Midbrain (tissue), 1 donor: Measurements from ENCODE around the gene ITLN2.
"Not testable (repeated sequence)": the region's sequence is repeated elsewhere in the genome, so short reads cannot be mapped to it uniquely, and the experiment has no call there.

ENCODE experiments used
- DNase-seq: peaks from one replicate; lab custom pipeline; 2025; lab: John Stamatoyannopoulos, UW

ITLN2 gene

GRCh38 chr1:160953030-160953429, 1.6 kb downstream of the ITLN2 start:
- no peak for DNase-seq

DNA sequence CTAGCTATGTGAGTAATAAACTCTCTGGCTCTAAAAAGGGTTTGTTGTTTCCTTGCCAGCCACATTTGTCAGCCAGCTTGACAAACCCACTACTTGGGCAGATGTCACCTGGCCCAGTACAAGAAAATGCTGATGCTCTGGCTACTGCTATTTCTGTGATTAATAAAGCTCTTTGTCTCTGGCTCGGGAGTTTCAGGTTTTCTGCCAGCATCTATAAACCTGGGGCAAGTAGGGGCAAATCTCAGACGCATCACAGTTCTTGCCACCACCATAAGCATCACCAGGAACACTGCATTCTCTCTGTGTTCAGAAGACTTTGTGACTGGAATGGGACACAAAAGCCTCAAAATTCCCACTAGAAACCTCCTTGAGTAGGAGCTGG, 2.5 kb downstream of the ITLN2 start:
- DNase-seq: no peak

GRCh38 chr1:160951443-160952128, 3.0 kb downstream of the ITLN2 start:
- DNase-seq: peak; percentile 36

DNA sequence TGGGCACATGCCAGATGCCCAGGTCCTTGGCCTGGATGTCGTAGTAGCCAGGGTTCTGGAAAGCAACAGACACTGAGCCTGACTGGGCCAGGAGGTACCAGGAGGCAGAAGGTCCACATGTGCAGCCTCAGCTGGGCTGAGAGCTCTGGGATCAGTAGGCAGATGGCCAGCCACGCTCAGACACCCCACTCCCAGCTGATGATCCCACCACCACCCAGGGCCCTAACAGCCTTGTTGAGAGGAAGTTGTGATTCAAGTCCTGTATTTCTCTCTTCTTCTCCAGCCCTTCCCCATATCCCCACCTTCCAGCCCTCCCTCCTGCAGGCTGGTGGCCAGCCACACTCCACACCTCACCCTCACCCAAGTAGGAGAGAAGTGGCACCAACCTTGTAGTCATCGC, 4.0 kb downstream of the ITLN2 start:
- DNase-seq: no peak

- DNase-seq: no peak
Observed at GRCh38 chr1:160949881-160950280, 4.7 kb downstream of the ITLN2 start.

GRCh38 chr1:160949216-160949880, 5.3 kb downstream of the ITLN2 start:
- not testable (repeated sequence) for DNase-seq

DNA sequence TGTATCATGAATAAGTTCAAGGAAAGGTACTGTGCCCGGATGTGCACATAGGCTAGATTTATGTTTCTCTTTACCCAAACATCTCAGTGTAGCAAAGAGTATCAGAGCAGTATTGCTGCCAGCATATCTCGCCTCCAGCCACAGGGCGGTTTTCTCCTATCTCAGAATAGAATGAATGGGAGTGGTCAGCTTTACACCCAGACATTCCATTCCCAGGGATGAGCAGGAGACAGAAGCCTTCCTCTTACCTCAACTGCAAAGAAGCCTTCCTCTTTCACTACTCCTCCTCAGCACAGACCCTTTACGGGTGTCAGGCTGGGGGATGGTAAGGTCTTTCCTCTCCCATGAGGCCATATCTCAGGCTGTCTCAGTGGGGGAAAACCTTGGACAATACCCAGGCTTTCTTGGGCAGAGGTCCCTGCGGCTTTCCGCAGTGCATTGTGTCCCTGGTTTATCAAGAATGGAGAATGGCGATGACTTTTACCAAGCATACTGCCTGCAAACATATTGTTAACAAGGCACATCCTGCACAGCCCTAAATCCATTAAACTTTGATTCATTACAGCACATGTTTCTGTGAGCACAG, 7.3 kb downstream of the ITLN2 start:
- not testable (repeated sequence) for DNase-seq

DNA sequence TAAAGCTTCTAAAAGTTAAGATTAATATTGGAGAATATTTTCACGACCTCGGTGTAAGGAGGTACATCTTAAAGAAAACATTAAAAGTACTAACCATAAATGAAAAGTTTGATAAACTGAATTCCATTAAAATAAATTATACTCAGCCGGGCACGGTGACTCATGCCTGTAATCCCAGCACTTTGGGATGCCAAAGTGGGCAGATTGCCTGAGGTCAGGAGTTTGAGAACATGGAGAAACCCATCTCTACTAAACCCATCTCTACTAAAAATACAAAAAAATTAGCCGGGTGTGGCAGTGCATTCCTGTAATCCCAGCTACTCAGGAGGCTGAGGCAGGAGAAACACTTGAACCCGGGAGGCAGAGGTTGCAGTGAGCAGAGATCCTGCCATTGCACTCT, 8.7 kb downstream of the ITLN2 start:
- DNase-seq: not testable (repeated sequence)

- DNase-seq: no peak
Observed at GRCh38 chr1:160945079-160945478, 9.5 kb downstream of the ITLN2 start.

- no peak for DNase-seq
Observed at GRCh38 chr1:160942926-160943325, 11.7 kb downstream of the ITLN2 start.

GRCh38 chr1:160936666-160937065, 17.9 kb downstream of the ITLN2 start:
- not testable (repeated sequence) for DNase-seq

GRCh38 chr1:160935527-160936258, 18.9 kb downstream of the ITLN2 start:
- no peak for DNase-seq

DNA sequence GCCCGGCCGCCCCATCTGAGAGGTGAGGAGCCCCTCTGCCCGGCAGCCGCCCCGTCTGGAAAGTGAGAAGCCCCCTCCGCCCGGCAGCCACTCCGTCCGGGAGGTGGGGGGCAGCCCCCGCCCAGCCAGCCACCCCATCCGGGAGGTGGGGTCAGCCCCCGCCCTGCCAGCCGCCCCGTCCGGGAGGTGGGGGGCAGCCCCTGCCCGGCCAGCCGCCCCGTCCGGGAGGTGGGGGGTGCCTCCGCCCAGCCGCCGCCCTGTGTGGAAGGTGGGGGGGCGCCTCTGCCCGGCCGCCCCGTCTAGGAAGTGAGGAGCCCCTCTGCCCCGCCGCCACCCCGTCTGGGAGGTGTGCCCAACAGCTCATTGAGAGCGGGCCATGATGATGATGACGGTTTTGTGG, 21.3 kb downstream of the ITLN2 start:
- DNase-seq: not testable (repeated sequence)

DNA sequence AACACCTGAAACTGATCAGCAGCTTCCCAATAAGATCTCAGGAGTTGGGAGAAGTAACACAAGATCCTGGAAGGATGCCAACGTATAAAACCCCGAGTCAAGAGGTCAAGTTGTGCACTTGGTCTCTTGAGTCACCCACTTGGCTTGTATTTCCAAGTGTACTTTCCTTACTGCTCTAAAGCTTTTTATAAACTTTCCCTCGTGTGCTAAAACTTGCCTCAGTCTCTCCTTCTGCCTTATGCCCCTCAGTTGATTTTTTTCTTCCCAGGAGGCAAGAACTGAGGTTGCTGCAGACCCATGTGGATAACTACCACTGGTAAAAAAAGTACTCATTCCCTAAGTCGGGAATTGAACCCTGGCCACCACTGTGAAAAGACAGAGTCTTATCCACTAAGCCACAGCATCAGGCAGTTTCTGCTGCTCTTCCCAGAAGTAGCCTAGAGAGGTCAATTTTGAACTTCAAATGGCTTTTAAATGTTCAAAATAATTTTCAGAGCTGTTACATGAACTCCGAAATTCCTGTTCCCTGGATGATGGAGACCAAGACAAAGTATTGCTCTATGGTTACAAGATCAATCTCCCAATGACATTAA, 28.9 kb downstream of the ITLN2 start:
- DNase-seq: no peak

GRCh38 chr1:160924791-160925651, 29.6 kb downstream of the ITLN2 start:
- DNase-seq: no peak

DNA sequence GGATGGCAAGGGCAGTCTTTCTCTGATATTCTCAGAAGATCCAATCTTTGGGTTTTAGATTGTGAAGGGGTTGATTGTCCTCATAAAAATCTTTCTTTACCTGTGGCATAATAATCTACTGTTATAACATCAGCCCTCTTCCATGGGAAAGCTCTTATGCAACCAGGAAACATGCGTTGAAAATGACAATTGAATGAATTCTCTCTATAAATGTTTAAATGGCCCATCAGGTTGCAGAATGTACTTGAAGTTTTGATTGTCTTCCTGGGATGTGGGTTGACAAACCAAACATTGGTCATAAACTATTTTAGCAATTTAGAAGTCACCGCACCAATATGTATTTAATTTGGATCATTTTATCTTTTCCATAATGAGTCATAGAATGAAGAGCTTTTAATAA, 37.9 kb downstream of the ITLN2 start:
- DNase-seq: no peak

DNA sequence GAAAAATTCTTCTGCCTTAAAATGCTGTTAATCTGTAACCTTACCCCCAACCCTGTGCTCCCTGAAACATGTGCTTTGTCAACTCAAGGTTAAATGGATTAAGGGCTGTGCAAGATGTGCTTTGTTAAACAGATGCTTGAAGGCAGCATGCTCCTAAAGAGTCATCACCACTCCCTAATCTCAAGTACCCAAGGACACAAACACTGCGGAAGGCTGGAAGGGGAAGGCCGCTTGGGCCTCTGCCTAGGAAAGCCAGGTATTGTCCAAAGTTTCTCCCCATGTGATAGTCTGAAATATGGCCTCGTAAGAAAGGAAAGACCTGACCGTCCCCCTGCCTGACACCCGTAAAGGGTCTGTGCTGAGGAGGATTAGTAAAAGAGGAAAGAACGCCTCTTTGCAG, 41.4 kb downstream of the ITLN2 start:
- DNase-seq: not testable (repeated sequence)

DNA sequence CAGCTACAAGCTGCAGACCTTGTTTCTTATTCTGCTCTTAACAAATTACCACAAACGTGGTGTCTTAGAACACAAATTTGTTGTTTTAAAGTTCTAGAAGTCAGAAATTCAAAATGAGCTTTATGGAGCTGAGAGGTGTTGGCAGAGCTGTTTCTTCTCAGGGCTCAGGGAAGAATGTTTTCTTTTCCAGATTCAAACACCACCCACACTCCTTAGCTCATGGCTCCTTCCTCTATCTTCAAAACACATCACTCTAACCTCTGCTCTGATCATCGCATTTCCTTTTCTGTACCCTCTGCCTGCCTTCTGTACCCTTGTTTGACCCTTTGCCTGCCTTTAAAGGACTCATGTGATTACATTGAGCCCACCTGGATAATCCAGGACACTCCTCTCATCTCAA, 42.7 kb downstream of the ITLN2 start:
- DNase-seq: no peak

DNA sequence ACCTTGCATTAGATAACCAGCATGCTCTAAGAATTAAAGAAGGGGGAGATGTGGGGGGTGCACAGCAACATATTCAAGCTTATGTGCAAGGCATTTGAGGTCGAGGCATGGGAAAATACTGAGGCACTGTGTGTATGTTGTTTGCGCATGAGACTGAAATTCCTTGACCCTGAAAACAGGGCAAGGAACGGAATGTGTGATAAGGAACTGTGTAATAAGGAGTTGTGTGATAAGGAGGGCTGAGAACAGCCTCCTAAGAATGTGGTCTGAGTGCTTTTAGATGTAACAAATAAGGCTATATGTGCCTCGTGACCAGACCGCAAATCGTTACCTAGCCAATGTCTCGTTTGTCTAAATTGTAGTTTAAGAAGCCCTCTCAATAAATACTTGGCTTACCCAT, 43.2 kb downstream of the ITLN2 start:
- no peak for DNase-seq

- no peak for DNase-seq
Observed at GRCh38 chr1:160910170-160910750, 44.3 kb downstream of the ITLN2 start.

- no peak for DNase-seq
Observed at GRCh38 chr1:160907976-160908375, 46.6 kb downstream of the ITLN2 start.
